Trophoblast cell (in vitro differentiated cells and primary cell): ENCODE measurements around the gene HNRNPK.
A peak's percentile ranks its signal among the peaks of the same experiment; 100 is the strongest.

Experiments
- DNase-seq, 2 donors: peaks; one replicate each; pipeline ENCODE4 v3.0.0-alpha.2; 2016
- H2AFZ ChIP-seq: 2 replicates; pipeline ENCODE4 v1.6.1; 2013; ENCODE audit warnings: low read length, moderate library complexity, mild to moderate bottlenecking; ENCODE audit not compliant: insufficient read depth, poor library complexity
- H2AK5ac ChIP-seq: 2 replicates; pipeline ENCODE4 v1.6.1; 2013; ENCODE audit warnings: mild to moderate bottlenecking, low read length
- H2BK120ac ChIP-seq: 2 replicates; pipeline ENCODE4 v1.6.1; 2013; ENCODE audit warnings: low read length, mild to moderate bottlenecking, moderate library complexity; ENCODE audit not compliant: insufficient read depth, poor library complexity
- H2BK12ac ChIP-seq: 2 replicates; pipeline ENCODE4 v1.6.1; 2013; ENCODE audit warnings: mild to moderate bottlenecking, low read length, moderate library complexity
- H2BK5ac ChIP-seq: 2 replicates; pipeline ENCODE4 v1.6.1; 2013; ENCODE audit warnings: low read length, low read depth, moderate library complexity, mild to moderate bottlenecking; ENCODE audit not compliant: poor library complexity
- H3K14ac ChIP-seq: 2 replicates; pipeline ENCODE4 v1.6.1; 2013; ENCODE audit warnings: mild to moderate bottlenecking, low read length
- H3K18ac ChIP-seq: 2 replicates; pipeline ENCODE4 v1.6.1; 2013; ENCODE audit warnings: mild to moderate bottlenecking, low read length
- H3K23ac ChIP-seq: 2 replicates; pipeline ENCODE4 v1.6.1; 2013; ENCODE audit warnings: low read length
- H3K27ac ChIP-seq: 2 replicates; pipeline ENCODE4 v1.5.1; 2013; ENCODE audit warnings: low read depth, mild to moderate bottlenecking, inconsistent platforms, low read length, moderate library complexity
- H3K27me3 ChIP-seq: 2 replicates; pipeline ENCODE4 v1.6.1; 2013; ENCODE audit warnings: inconsistent platforms, mild to moderate bottlenecking, low read length, moderate library complexity; ENCODE audit not compliant: insufficient read depth
- H3K36me3 ChIP-seq, 2 experiments: 1 replicate in 1 of 2; 2 replicates in 1 of 2; pipeline ENCODE4 v1.6.1; 2013; ENCODE audit warnings: low read length in 2 of 2, mild to moderate bottlenecking in 2 of 2, moderate library complexity in 1 of 2; ENCODE audit not compliant: insufficient read depth in 2 of 2, control insufficient read depth in 1 of 2
- H3K4ac ChIP-seq: 2 replicates; pipeline ENCODE4 v1.6.1; 2013; ENCODE audit warnings: low read depth, mild to moderate bottlenecking, low read length, moderate library complexity
- H3K4me1 ChIP-seq, 2 experiments: 1 replicate in 1 of 2; 2 replicates in 1 of 2; pipeline ENCODE4 v1.6.1; 2013; ENCODE audit warnings: low read length in 2 of 2, mild to moderate bottlenecking in 2 of 2, moderate library complexity in 1 of 2; ENCODE audit not compliant: insufficient read depth in 2 of 2, control insufficient read depth in 1 of 2
- H3K4me2 ChIP-seq: 2 replicates; pipeline ENCODE4 v1.6.1; 2013; ENCODE audit warnings: inconsistent platforms, mild to moderate bottlenecking, low read length, moderate library complexity
- H3K4me3 ChIP-seq: 2 replicates; pipeline ENCODE4 v1.5.1; 2013; ENCODE audit warnings: mild to moderate bottlenecking, low read depth, low read length, inconsistent platforms
- H3K79me1 ChIP-seq: one replicate; pipeline ENCODE4 v1.6.1; 2013; ENCODE audit warnings: low read length
- H3K79me2 ChIP-seq: 2 replicates; pipeline ENCODE4 v1.6.1; 2013; ENCODE audit warnings: low read length, mild to moderate bottlenecking; ENCODE audit not compliant: control insufficient read depth, insufficient read depth, poor library complexity
- H3K9ac ChIP-seq: 2 replicates; pipeline ENCODE4 v1.6.1; 2013; ENCODE audit warnings: mild to moderate bottlenecking, low read length
- H3K9me3 ChIP-seq: 2 replicates; pipeline ENCODE4 v1.6.1; 2013; ENCODE audit warnings: low read depth, mild to moderate bottlenecking, control low read depth, inconsistent platforms, low read length; ENCODE audit not compliant: insufficient read depth
- H4K12ac ChIP-seq: 2 replicates; pipeline ENCODE4 v1.6.1; 2013; ENCODE audit warnings: low read depth, mild to moderate bottlenecking, low read length, moderate library complexity
- H4K8ac ChIP-seq: 2 replicates; pipeline ENCODE4 v1.6.1; 2013; ENCODE audit warnings: low read depth, mild to moderate bottlenecking, low read length, moderate library complexity
- H4K91ac ChIP-seq: one replicate; pipeline ENCODE4 v1.6.1; 2013; ENCODE audit warnings: low read depth, mild to moderate bottlenecking, low read length, moderate library complexity
- WGBS: extraction: QIAGEN DNeasy Blood & Tissue Kit; methylation state at CpG from one replicate; pipeline ENCODE4 v1.1.7; 2013; ENCODE audit warnings: missing lambda C conversion rate; ENCODE audit not compliant: insufficient read length, insufficient coverage; ENCODE audit errors: extremely low coverage; 5-methylcytosine and 5-hydroxymethylcytosine counted together

Gene HNRNPK

DNA sequence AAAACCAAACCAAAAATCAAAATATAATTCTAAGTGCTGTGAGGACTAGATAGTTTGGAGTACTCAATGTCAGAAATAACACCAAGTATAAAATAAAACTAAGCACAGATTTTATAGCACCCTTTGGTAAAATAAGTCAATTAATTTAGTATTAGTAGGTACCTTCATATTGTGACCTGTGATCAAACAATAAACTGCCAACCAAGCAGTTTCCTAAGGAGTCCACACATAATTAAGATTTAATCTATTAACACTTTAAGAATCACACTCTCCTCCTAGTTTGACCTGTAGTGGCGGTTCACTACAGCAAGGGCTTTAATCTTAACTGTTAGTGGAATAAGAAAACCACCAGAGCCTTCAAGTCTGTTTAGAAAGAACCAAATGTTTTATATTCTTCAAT, 2.8 kb downstream of the HNRNPK start:
- no peak overlapping the region for H3K18ac ChIP-seq
- H3K4ac ChIP-seq = no peak overlapping the region
- no peak overlapping the region for H2AK5ac ChIP-seq
- peaks cover 14% of the 10 kb centered on the region for H3K79me1 ChIP-seq
- no peak overlapping the region for H3K23ac ChIP-seq
- H3K27ac ChIP-seq = no peak overlapping the region
- no peak overlapping the region for H2BK12ac ChIP-seq
- peaks cover 22% of the 10 kb centered on the region for H3K79me2 ChIP-seq
- H2AFZ ChIP-seq = no peak overlapping the region
- H4K12ac ChIP-seq = no peak overlapping the region
- no peak overlapping the region for H3K4me2 ChIP-seq
- H3K4me3 ChIP-seq = no peak overlapping the region
- no peak overlapping the region for H4K8ac ChIP-seq
- H3K27me3 ChIP-seq = no peaks in the 10 kb centered on the region
- no peak overlapping the region for H4K91ac ChIP-seq
- no peak overlapping the region for H3K9ac ChIP-seq
- no peak overlapping the region for H3K14ac ChIP-seq
- no peak overlapping the region for H2BK120ac ChIP-seq
- H2BK5ac ChIP-seq = no peak overlapping the region
- H3K4me1 ChIP-seq = no peaks in the 10 kb centered on the region
- no peak for DNase-seq
- H3K9me3 ChIP-seq = peaks cover 1% of the 10 kb centered on the region
- peaks cover 7 to 21% of the 10 kb centered on the region in 2 experiments for H3K36me3 ChIP-seq
- no CpG with 5 or more reads among the region's 1 CpG for WGBS

DNA sequence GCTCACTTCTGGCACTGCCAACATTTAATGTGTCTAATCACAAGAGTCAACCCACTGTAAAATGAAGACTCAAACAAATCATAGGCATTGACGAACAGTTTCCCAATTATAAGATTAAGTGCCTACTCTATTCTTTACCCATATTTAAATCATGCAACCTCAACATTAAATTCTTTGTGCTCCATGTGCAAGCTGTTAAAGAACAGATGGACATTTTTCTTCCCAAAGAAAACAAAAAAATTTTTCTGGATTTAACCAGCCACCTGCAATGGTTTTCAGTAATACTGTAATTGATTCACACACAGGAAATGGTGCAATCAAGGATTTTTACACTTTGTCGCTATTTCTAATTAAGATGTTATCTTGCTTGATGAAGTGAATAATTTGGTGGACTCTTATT, 3.6 kb downstream of the HNRNPK start:
- H3K27ac ChIP-seq = no peak overlapping the region
- WGBS = no CpG with 5 or more reads among the region's 2 CpGs
- H2AFZ ChIP-seq = no peak overlapping the region
- H2BK12ac ChIP-seq = no peak overlapping the region
- no peak overlapping the region for H3K23ac ChIP-seq
- no peak overlapping the region for H3K4ac ChIP-seq
- peaks cover 21% of the 10 kb centered on the region for H3K79me2 ChIP-seq
- no peak overlapping the region for H2BK5ac ChIP-seq
- H3K4me2 ChIP-seq = no peak overlapping the region
- H3K9me3 ChIP-seq = peaks cover 1% of the 10 kb centered on the region
- no peak overlapping the region for H3K4me3 ChIP-seq
- H3K27me3 ChIP-seq = no peaks in the 10 kb centered on the region
- H2BK120ac ChIP-seq = no peak overlapping the region
- H4K8ac ChIP-seq = no peak overlapping the region
- no peak overlapping the region for H4K91ac ChIP-seq
- no peaks in the 10 kb centered on the region for H3K4me1 ChIP-seq
- H4K12ac ChIP-seq = no peak overlapping the region
- no peak for DNase-seq
- no peak overlapping the region for H3K14ac ChIP-seq
- no peak overlapping the region for H2AK5ac ChIP-seq
- peaks cover 14% of the 10 kb centered on the region for H3K79me1 ChIP-seq
- H3K9ac ChIP-seq = no peak overlapping the region
- no peak overlapping the region for H3K18ac ChIP-seq
- H3K36me3 ChIP-seq = peaks cover 10 to 29% of the 10 kb centered on the region in 2 experiments

DNA sequence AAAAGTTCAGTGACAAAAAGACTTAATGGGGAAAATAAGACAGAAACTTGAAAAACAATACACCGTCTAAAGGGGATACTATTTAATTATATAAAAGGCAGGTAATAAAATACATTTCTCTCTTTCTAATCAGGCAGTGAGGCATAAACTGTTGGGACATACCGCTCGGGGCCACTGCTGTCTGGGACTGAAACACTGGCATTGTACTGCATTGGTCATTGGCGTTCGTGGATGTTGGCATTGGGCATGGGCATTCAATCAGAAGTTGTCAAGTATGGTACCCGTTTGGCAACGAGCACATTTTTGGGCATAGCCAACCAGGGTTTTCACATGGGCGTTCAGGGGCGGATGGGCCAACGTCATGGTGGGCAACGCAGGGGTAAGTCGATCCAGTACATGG, 4.7 kb downstream of the HNRNPK start:
- H2BK5ac ChIP-seq = no peak overlapping the region
- peak overlapping the region; percentile 67 for H3K9ac ChIP-seq
- no peak overlapping the region for H3K18ac ChIP-seq
- DNase-seq = no peak
- H3K4me3 ChIP-seq = no peak overlapping the region
- H3K4ac ChIP-seq = peak overlapping the region; percentile 7
- no CpG with 5 or more reads among the region's 12 CpGs for WGBS
- H4K8ac ChIP-seq = no peak overlapping the region
- no peak overlapping the region for H2BK120ac ChIP-seq
- peaks cover 10 to 33% of the 10 kb centered on the region in 2 experiments for H3K36me3 ChIP-seq
- no peaks in the 10 kb centered on the region for H3K27me3 ChIP-seq
- no peak overlapping the region for H3K14ac ChIP-seq
- no peak overlapping the region for H4K12ac ChIP-seq
- H3K23ac ChIP-seq = peak overlapping the region; percentile 92
- H3K79me1 ChIP-seq = peaks cover 6% of the 10 kb centered on the region
- no peaks in the 10 kb centered on the region for H3K4me1 ChIP-seq
- peaks cover 13% of the 10 kb centered on the region for H3K79me2 ChIP-seq
- H2BK12ac ChIP-seq = no peak overlapping the region
- no peak overlapping the region for H3K4me2 ChIP-seq
- H2AFZ ChIP-seq = no peak overlapping the region
- peaks cover 1% of the 10 kb centered on the region for H3K9me3 ChIP-seq
- no peak overlapping the region for H3K27ac ChIP-seq
- no peak overlapping the region for H2AK5ac ChIP-seq
- H4K91ac ChIP-seq = no peak overlapping the region

DNA sequence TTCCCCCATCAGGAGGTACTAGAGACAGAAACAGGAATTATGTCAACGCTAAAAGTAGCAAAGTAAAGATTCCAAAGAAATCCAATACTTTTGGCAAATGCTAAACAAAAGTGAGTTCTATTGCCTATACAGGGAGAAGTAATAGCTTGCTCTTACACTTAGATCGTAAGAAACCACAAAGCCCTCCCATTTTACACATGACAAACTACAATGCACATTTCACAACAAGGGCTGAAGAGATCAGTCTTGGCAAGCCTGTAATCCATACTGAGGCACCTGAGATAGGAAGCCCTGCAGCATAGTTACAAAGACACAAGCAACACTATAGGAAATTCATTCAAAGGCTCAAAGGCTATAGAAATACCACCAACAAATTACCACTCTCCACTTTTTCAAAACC, 7.7 kb downstream of the HNRNPK start:
- Histone ChIP-seq H3K9ac (no peak overlapping the region), H3K27me3 (no peaks in the 10 kb centered on the region), H3K4ac (no peak overlapping the region), H2BK5ac (no peak overlapping the region), H4K12ac (no peak overlapping the region), H3K79me1 (no peaks in the 10 kb centered on the region), H3K36me3 (peaks cover 10 to 42% of the 10 kb centered on the region in 2 experiments), H3K4me1 (no peaks in the 10 kb centered on the region), H3K23ac (no peak overlapping the region), H4K8ac (no peak overlapping the region), H2AFZ (no peak overlapping the region), H3K27ac (no peak overlapping the region), H2BK120ac (no peak overlapping the region), H3K9me3 (peaks cover 1% of the 10 kb centered on the region), H3K4me2 (no peak overlapping the region), H3K79me2 (peaks cover 1% of the 10 kb centered on the region), H4K91ac (no peak overlapping the region), H3K14ac (no peak overlapping the region), H2AK5ac (no peak overlapping the region), H3K18ac (no peak overlapping the region), H3K4me3 (no peak overlapping the region), H2BK12ac (no peak overlapping the region)
- DNase-seq = no peak
- WGBS = no CpG with 5 or more reads among the region's 2 CpGs
